22Rv1 (cell line): ENCODE measurements around the gene PDIA5.

Source experiments
- H3K27ac ChIP-seq: fragments of 450-650 bp; 2 replicates; pipeline ENCODE4 v1.5.1; 2017
- CTCF ChIP-seq: fragments of 450-650 bp; IDR thresholded peaks from 2 replicates; pipeline ENCODE4 v1.5.1; 2017; ENCODE audit warnings: mild to moderate bottlenecking
- ZFX ChIP-seq: fragments of 450-650 bp; IDR thresholded peaks from 2 replicates; pipeline ENCODE4 v1.6.1; 2017; ENCODE audit warnings: antibody characterized with exemption, borderline replicate concordance

Gene PDIA5

GRCh38 chr3:123201557-123202427, 135.0 kb downstream of the PDIA5 start, which contains the start of gene SEC22A:
Gene SEC22A (plus strand): TSS chr3:123201943. CDS start chr3:123209218, 7,275 bp downstream.
- no peak for TF ChIP-seq CTCF
- TF ChIP-seq ZFX: no peak
- peak within 1 kb of the TSS; percentile 80 for H3K27ac ChIP-seq

- no peak for TF ChIP-seq ZFX
- TF ChIP-seq CTCF: no peak
- H3K27ac ChIP-seq: peak overlapping the region; percentile 80; the same call in 1 of the 2 replicates
Observed at GRCh38 chr3:123202451-123202850, 135.6 kb downstream of the PDIA5 start.
